Dermis microvascular lymphatic vessel endothelial cell (primary cell): ENCODE measurements around the gene PRR14. TPM values are rescaled to one million over a fixed set of nuclear protein-coding genes. Genes with fewer than 3 reads are reported as not detected.
"Not testable (repeated sequence)": the region's sequence is repeated elsewhere in the genome, so short reads cannot be mapped to it uniquely, and the experiment has no call there.

Experiments used
- DNase-seq, 2 donors: peaks; one replicate each; pipeline versions ENCODE4 v3.0.0 to v3.0.0-alpha.2; 2010; ENCODE audit warnings: low read depth in 2 of 2
- total RNA-seq: library from RNA; depleted of rRNA; stranded (reverse); fragments of >200 nt; gene quantifications from 2 replicates; pipeline ENCODE4 v1.2.1, GENCODE V29; 2014

Gene PRR14
- total RNA-seq, 1 donor from 2014 or later, result 4.5 TPM

- DNase-seq, result not testable (repeated sequence)
Observed at GRCh38 chr16:30632454-30632853, 18.3 kb upstream of the PRR14 start.

- DNase-seq, result no peak
Observed at GRCh38 chr16:30633526-30633925, 17.2 kb upstream of the PRR14 start.

GRCh38 chr16:30636599-30636998 is 14.2 kb upstream of the PRR14 start:
- no peak for DNase-seq

GRCh38 chr16:30637139-30637538 is 13.6 kb upstream of the PRR14 start:
- not testable (repeated sequence) for DNase-seq

DNA sequence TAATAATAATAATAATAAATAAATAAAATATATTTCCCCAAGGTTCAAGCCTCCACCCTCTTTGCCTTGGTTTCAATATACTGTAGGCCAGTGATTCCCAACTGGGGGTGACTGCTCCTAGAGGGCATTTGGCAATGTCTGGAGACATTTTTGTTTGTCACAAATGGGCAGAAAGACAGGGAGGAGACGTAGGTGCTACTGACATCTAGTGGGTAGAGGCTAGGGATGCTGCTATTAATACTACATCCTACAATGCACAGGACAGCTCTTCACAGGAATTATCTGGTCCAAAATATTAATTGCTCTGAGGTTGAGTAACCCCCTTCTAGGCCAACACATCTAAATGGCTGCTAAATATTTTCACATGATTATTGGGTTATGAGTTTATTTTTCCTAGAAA is 12.8 kb upstream of the PRR14 start:
- peak in 1 of 2 donors; percentile 58 for DNase-seq

DNA sequence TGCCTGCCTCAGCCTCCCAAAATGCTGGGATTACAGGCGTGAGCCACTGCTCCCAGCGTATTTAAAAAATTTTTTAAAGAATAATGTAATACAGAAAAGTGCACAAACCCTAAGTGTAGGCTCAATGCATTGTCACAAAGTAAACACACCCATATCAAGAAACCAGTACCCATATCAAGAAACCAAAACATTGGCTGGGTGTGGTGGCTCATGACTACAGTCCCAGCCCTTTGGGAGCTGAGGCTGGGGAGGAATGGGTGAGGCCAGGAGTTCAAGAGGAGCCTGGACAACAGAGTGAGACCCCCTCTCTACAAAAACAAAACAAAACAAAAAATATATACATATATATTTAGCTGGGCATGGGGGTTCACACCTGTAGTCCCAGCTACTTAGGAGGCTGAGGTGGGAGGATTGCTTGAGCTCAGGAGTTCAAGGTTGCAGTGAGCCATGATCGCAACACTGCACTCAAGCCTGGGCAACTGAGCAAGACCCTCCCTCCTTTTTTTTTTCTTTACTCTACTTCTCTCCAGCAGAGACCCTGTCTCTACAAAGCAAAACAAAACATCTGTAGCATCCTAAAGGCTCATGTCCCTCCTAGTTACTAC is 9.3 kb upstream of the PRR14 start:
- DNase-seq, result no peak

DNA sequence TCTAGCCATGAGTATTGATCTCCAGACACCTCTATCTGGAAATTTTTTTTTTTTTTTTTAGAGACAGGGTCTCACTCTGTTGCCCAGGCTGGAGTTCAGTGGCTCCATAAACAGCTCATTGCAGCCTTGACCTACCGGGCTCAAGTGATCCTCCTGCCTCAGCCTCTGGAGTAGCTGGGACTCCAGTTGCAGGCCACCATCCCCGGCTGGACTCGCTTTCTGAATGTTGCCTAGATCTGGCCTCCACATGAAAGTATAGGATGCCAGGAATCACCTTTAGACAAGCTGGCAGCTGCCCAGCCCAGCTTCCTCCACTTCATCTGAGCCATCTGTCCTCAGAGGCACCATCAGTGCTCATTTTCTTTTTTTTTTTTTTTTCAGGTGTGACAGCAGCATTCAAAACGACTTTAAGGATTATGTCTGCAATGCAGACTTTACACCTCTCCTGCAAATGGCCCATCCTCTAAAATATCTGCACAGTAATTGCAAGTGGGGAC is 6.4 kb upstream of the PRR14 start:
- no peak for DNase-seq

DNA sequence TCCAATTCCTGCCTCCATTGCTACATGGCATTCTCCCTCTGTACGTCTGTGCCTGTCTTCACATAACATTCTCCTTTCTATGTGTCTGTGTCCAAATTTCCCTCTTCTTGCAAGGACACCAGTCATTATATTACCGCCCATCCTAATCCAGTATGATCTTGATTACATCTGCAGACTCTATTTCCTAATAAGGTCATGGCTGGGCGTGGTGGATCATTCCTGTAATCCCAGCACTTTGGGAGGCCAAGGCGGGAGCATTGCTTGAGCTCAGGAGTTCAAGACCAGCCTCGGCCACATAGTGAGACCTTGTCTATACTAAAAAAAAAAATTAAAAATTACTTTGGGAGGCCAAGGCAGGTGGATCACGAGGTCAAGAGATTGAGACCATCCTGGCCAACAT is 5.0 kb upstream of the PRR14 start:
- no peak for DNase-seq

- DNase-seq, result no peak
Observed at GRCh38 chr16:30647274-30647571, 3.5 kb upstream of the PRR14 start.

DNA sequence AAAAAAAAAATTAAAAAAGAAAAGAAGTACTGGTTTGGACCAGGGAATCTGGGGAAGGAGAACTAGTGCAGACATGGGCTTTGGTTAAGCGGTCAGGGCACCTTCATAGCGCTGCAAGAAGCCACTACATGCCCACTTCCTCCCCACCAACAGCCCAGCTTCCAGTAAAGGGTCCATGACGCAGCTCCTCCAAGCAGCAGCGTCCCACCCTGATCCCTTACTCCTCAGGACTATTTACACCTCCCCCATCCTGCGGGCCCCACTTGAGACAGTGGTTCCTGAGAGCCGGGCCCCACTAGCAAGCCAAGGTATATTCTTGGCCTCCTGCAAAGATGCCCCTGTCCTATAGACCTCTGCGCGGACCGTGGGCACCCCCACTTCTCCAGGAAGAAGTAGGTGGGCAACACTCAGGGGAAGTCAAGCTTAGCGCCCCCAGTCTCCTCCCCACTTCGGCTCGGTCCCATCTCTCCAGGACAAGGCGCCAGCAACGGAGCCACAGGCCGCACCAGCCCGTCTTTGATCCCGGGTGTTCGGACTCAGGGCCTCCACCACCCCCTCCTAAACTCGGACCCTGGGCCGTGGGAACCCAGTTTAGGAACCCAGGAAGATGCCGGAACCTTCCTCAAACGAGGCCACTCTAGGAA is 913 bp upstream of the PRR14 start:
- no peak for DNase-seq

- peak in 1 of 2 donors; percentile 79 for DNase-seq
Observed at GRCh38 chr16:30651124-30652004, 604 bp downstream of the PRR14 start.

DNA sequence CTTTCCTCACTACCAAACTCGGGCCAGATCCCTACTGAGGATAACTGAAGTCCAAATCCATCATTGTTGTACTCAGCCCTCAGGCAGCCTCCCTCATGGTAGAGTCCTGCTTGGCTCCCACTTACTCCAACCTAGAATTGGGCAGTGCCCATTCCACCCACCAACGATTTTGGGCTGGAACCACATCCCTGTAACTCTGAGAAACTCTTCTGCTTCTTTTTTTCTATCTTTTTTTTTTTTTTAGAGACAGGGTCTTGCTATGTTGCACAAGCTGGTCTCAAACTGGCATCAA is 1.2 kb downstream of the PRR14 start:
- no peak for DNase-seq

GRCh38 chr16:30652718-30653117 is 2.0 kb downstream of the PRR14 start:
- DNase-seq, result no peak

GRCh38 chr16:30654856-30655255 is 4.1 kb downstream of the PRR14 start:
- DNase-seq, result no peak

GRCh38 chr16:30655815-30656347 is 5.1 kb downstream of the PRR14 start:
- DNase-seq, result no peak

DNA sequence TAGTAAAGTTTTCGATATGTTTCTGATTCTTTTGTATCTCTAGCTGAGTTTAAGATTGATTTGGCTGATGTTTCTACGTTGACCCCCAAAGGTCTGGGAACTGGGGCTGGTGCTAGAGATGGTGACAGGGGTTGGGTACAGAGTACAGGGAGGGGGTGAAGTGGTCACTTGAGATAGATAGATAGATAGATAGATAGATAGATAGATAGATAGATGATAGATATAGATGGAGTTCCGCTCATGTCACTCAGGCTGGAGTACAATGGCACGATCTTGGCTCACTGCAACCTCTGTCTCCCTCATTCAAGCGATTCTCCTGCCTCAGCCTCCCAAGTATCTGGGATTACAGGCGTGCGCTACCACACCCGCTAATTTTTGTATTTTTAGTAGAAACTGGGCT is 5.6 kb downstream of the PRR14 start:
- no peak for DNase-seq

GRCh38 chr16:30656974-30657865 is 6.5 kb downstream of the PRR14 start:
- no peak for DNase-seq

DNA sequence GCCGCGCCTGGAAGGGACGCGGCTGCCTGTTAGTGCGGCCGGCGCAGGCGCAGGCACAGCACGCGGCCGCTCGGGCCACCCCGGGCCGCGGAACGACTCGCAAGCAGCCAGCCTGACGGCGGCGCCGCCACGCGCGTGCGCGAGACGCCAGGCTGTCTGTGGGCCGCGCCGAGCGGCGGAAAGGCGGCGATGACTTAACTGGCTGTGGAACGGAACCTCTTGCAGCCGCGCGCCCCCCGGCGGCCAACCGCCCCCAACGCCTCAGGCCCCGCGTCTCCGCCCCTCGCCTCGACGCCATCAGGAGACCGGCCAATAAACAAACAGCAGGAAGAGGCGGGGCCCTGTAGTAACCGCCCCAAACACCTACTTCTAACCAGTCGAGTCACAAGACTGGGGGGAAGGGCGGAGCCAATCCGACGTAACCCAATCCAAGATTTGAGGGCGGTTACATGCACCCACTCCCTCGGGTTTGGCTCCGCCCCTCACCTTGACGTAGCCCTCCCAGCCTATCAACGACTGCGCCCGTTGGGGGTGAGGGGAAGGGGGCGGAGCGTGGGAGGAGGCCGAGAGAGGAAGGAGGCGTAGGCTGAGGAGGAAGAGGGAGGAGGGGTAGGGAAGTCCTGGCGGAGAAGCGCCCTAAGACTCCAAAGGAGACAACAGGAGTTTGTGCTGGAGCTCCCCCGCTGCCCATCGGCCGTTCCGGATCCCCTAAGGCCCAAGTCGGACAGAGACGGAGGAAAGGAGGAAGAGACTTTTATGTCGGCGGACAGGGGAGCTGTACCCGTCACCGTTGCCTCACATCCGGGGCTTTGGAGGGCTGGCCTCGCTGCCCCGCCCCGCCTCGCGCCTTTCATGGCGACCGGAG is 7.3 kb downstream of the PRR14 start, which contains the start of gene FBRS:
FBRS (plus strand) TSS at position 566 of the 865 bp plus-strand sequence. CDS start 1,088 bp downstream, outside the sequence.
- peak; percentile 100 for DNase-seq

DNA sequence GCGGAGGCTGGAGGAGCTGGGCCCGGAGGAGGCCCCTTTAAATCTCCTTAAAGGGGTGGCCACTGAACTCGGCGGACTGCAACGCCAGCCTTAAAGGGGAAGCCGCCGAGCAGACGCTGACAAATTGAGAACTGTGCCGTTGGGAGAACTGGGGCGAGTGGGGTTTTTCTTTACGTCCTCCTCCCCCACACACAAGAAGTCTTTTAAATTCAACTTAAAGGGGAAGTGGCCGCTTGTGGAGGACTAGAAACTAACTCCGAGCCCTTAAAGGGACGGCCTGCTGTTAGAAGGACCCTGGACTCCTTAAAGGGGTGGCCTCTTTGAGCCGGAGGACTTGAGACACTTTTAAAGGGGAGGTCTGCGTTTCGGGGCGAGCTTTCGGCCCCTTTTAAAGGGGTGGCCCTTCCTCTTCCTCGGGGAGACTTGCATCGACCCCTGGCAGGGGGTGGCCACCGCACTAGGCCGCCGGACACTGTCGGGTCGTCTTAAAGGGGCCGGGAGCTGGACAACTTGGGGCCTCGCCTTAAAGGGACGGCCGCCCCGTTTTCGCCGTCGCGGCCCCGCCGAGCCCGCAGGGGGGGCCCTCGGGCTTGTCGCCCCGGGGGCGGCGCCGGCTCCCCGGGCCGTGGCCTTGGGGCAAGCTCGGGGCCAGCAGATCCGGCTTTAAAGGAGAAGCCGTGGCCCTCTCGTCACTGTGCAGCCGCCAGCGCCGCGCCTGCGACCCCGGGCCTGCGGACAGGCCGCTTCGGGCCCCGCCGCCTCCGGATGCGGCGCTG is 8.2 kb downstream of the PRR14 start:
- peak; percentile 90 to 98 for DNase-seq
